AG20443 (cell line): ENCODE measurements around the gene ST8SIA2.

ENCODE experiments used
- DNase-seq: peaks from one replicate; pipeline ENCODE4 v3.0.0; 2012; ENCODE audit warnings: low spot score, mixed read lengths

Gene ST8SIA2

DNA sequence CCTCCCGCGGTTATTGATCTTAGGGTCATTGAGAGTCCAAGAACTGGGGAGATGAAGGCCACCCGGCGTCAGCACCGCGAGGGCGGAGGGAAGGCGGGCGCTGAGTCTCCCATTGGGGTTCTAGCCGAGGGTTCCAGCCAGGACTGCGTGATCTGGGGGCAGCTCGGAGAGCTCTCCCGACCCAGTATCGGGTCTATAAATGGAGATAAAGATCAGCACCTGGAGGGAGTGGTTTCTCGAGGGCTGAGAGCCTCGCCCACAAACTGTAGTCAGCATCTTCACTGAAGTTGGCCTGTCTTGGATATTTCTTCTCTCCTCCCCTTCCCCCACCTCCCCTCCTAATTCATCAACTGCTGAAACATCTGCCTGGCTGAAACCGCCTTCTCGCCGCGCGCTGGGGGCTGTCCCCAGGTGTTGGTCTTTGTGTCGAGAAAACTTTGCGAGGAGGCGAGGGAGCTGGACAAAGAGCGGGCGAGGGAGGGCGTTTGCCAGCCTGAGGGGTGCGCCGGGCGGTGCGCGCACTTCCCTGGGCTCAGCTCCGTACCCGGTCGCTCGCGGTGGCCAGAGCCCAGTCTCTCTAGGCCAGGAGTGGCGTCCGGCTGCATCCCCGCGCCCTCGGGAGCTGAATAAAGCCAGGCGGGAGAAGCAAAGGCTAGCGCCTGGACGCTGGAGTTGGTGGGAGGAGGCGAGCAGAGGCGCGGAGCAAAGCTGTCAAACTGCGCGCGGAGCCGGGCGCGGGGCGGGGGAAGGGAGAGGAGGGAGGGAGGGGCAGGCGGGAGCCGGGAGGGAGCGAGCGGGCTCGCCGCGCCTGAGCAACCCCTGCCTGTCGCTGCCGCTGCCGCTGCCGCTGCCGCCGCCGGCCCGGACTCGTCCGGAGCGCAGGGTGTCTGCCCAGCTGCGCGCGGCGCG is at the start of gene ST8SIA2:
ST8SIA2 (plus strand) TSS at position 811 of the 909 bp plus-strand sequence. CDS start 184 bp downstream, outside the sequence.
- peak; percentile 66 for DNase-seq

DNA sequence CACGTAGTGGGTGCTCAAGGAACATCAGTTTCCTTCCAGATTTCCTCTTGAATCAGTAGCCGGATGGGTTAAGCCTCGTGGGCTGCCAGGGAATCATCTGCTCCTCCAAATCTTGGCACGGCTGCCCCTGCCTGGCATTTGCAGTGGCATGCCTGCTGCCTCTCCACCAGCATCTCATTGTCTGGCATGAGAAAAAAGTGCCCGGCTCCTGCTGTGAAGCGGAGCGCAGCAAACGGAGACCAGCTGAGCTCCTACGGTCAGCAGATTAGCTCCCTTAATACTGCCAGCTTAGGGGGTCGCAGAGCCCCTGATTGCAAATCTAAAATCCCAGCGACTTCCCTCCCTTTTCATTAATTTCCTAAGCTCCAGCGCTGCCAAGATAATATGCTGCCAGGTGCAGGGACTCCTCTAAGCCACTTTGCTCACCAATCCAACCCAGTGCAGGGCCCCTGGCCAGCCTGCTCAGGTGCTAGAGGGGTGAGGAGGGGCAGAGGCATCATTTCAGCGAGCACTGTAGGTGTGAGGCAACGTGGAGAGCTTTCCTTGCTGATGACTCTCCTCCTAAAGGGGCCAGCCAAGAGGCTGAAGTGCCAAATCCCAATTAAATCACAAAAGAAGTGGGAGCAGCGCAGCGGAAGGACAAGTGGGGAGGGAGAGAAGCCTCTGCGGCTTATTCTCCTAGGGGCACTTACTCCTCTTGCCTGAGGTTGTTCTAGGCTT is 49.6 kb upstream of the ST8SIA2 start:
- DNase-seq = no peak

DNA sequence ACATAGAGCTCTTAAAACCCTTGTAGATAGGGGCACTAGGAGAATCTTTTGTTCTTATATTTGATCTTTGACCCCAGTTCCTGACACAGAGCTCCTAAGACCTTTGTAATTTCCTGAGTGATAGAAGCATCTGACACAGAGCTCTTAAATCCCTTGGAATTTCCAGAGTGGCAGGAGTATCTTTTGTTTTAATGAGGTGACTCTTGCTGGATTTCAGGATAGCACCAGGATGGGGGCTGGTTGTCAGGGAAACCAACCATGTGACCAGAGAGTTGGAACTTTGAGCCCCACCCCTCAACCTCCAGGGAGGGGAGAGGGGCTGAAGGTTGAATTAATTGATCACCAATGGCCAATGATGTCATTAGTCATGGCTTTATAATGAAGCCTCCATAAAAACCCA is 47.6 kb upstream of the ST8SIA2 start:
- DNase-seq = no peak

GRCh38 chr15:92355307-92355706 is 38.4 kb upstream of the ST8SIA2 start:
- no peak for DNase-seq

DNA sequence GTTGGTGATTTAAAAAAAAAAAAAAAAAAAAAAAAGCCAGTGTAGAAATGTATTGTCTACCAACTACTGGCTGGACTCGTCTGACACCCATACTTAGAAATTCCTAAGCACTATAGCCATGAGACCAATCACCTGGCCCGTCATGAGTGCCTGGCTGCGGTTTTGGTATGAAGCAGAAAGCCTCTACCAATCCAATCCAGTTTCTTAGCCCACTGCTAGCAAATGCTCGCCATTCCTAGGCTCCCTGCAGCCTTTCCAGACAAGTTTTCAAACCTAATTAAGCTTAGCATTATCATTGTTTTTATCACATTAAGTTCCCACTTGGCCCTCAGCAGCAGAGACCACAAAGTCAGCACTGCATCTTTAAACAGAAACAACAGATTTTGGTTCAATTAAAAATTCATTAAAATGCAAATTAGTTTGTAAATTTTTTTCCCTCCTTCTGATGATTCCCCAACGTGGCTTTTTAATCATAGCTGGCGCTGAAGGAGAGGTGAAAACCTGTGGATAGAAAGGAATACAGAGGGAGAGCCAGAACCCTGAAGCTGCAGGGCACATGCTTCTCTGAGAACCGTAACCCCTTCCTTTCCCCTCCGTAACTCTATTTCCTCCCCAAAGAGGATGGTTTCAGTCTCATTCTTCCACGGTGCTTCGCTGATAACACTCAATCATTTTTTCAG is 32.2 kb upstream of the ST8SIA2 start:
- DNase-seq = no peak

DNA sequence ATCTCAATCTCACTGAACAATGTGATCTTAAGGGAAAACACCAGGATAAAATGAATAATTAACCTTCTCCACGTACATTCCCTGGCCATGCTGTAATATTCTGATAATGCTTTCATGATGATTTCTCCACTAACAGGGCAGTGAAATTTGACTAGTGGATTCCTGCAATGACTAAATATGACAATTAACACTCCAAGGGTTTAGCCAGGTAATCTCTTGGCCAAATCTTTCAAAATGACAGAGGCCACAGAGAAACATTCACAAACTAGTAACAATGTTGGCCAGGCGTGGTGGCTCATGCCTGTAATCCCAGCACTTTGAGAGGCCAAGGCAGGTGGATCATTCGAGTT is 31.7 kb upstream of the ST8SIA2 start:
- DNase-seq = no peak

GRCh38 chr15:92365084-92365483 is 28.6 kb upstream of the ST8SIA2 start:
- DNase-seq = peak; percentile 22

DNA sequence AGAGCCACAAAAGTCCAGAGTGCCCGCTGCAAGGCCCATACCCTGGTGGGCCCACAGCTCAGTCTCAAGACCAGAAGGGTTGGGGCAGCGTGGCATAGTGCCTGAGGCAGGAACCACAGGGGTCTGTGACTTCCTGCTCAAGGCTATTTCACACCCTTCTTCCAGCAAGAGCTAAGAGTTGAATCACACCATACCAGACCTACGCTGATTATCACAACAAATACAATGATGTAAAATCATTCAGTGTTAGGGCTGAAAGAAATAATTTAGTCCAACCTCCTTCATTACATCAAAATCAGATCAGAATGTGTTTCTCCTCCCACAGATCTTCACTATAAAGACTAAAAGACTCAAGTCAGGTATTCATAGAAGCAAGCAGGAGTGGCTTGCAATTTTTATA is 27.8 kb upstream of the ST8SIA2 start:
- no peak for DNase-seq

- no peak for DNase-seq
Observed at GRCh38 chr15:92366381-92366780, 27.3 kb upstream of the ST8SIA2 start.

GRCh38 chr15:92375057-92375456 is 18.6 kb upstream of the ST8SIA2 start:
- no peak for DNase-seq

- DNase-seq = no peak
Observed at GRCh38 chr15:92376109-92376508, 17.6 kb upstream of the ST8SIA2 start.

GRCh38 chr15:92377083-92377789 is 16.4 kb upstream of the ST8SIA2 start:
- peak; percentile 51 for DNase-seq

GRCh38 chr15:92383519-92384324 is 10.0 kb upstream of the ST8SIA2 start:
- peak; percentile 33 for DNase-seq

DNA sequence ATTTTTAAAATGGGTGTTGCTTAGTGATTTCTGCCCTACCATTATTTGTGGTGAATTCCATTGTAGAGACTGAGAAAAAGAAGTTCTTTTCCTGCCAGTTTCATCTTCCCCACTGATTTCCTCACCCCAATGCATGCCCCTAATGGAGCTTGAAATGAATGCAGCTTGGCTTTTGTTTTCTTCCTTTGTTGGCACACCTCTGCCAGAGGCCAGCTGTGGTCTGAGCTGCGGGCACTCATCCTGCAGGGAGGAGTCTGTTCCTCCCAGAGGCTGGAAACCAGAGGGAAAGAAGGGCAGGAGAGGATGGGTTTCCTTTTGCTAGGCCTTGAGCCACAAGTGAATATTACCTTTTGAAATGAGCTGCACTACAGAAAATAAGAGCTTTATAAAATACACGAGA is 9.3 kb upstream of the ST8SIA2 start:
- no peak for DNase-seq

- peak; percentile 64 for DNase-seq
Observed at GRCh38 chr15:92385096-92385495, 8.6 kb upstream of the ST8SIA2 start.

- DNase-seq = peak; percentile 24
Observed at GRCh38 chr15:92391640-92392039, 2.0 kb upstream of the ST8SIA2 start.

DNA sequence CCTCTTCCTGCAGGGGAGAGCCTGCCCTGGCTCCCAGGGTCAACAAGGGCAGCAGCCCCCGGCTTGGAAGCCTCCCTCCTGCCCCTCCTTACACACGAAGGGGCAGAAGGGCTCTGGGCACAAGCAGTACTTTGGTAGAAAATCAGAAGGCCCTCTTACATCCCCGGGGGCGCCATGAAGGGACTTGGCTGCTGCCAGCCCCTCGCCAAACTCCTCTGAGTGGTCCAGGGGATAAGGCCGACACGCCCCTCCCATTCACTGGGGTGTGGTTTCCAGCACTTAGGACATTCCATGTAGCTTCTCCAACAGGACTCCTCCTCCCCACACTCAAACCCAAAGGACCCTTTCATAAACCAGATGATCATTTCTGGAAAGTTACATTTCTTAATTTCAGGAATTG is 1.2 kb upstream of the ST8SIA2 start:
- no peak for DNase-seq

- DNase-seq = no peak
Observed at GRCh38 chr15:92393980-92394308, 263 bp downstream of the ST8SIA2 start.

DNA sequence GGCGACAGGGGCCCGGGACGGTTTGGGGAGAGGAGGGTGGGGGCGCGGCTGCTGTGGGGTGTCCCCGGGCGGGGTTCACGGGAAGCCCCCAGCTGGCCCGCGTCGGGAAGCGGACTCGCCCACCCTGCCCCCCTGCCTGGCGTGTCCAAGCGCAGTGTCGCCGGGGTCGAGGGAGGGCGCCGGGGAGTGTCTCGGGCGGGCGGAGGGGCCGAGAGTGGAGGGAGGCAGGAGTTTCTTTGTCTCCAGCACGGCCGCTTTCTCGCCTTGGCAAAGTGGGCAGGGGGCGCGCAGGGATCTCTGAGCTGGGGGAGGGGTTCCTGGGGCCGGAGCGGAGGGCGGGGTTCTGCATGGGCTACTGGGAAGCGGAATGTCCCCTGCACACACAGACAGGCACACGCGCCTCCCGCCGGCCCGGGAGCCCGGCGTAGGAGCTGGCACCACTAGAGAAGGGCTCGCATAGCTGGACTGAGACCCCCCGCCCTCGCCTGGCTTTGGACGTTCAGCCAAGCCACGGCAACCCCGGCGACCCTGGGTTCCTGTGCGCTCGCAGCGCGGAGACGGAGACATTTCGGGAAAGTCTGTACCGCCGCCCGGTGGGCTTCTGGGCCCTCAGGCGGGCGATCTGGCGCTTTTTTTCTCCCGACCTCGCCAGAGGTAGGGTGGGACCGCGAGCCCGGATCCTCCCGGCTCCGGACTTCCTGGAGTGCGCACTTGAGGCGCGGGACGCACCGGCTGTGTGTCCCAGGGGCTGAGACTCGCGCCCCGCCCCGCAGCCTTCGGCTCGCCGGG is 822 bp downstream of the ST8SIA2 start:
- DNase-seq = no peak

DNA sequence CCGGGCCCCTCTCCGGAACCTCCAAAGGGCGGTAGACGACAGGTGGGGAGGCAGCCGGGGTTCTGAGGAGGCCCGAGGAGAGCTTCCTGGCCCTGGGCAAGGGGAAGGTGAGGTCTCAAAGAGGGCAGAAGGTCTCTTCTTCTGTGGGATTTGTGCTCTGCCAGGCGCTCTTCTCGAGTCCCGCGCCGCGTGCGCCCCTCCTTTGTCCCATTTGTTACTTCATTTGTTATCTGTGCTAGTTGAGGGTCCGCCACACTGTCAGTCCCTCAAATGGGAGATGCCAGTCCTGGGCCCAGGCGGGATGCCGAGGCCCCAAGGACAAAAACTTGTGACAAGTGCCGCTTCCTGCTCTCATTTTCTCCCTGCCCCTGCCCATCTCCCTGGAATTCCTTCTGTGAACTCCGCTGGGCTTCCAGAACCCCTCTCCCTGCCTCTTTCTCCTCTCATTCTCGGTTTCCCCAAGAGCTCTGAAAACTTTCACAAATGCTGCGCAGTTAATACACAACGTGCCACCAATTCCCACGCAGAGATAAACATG is 1.5 kb downstream of the ST8SIA2 start:
- no peak for DNase-seq
